ENCODE results near the gene NR5A2. TPM values are rescaled to one million over a fixed set of nuclear protein-coding genes. Genes with fewer than 3 reads are reported as not detected.

Gene NR5A2
- total and polyA plus RNA-seq, 2 donors (not counting 1 experiment from before 2014, with no cell fraction given), result 0.01 TPM; not detected in 1

DNA sequence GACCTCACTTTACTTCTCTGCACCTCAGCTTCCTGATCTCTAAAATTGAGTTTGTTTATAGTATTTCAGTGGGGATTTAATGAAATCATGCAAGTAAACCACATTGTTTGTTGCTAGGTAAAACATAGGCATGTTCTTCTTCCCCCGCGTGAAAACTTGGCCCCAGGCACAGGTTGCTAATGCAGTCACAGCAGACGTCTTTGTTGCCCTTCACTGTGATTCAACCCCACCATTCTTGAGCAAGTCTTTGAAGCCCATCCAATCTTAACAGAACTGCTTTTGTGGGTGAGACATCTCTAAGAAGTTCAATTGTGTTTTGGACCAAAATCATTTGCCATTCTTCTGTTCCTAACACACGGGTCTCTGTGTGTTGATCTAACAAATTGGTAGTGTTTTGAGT, 196.8 kb downstream of the NR5A2 start:
- Histone ChIP-seq H3K9me3 (ENCODE audit: control insufficient read depth, insufficient read depth, low read depth, low read length) (no peaks in the 10 kb centered on the region), H3K4me3 (replicated peaks in 1 of 4; ENCODE audit: control extremely low read depth in 1 of 4, insufficient read depth in 1 of 4, low read depth in 3 of 4, low read length in 4 of 4) (no peak overlapping the region), H3K9ac (ENCODE audit: insufficient read depth, low read length) (no peak overlapping the region), H3K27me3 (ENCODE audit: control insufficient read depth, insufficient read depth, low read length) (no peaks in the 10 kb centered on the region), H4K20me1 (ENCODE audit: control insufficient read depth, extremely low read depth, insufficient read depth, low read length) (no peaks in the 10 kb centered on the region), H2AFZ (ENCODE audit: low read length) (no peak overlapping the region), H3K36me3 (ENCODE audit: control insufficient read depth, insufficient read depth, low read length) (no peaks in the 10 kb centered on the region), H3K79me2 (ENCODE audit: control insufficient read depth, insufficient read depth, low read length) (no peaks in the 10 kb centered on the region), H3K4me1 (ENCODE audit: control insufficient read depth, extremely low read depth, insufficient read depth, low read length) (no peaks in the 10 kb centered on the region), H3K27ac (ENCODE audit: insufficient read depth, low read length) (no peak overlapping the region), H3K4me2 (ENCODE audit: extremely low read depth, insufficient read depth, low read length) (no peak overlapping the region)
- TF ChIP-seq EZH2 (IDR thresholded peaks at IDR 0.05; ENCODE audit: low read length, missing control alignments) (no peak), CTCF (conservative IDR thresholded peaks at IDR 0.05 in 1 of 2, IDR thresholded peaks at IDR 0.05 in 1 of 2; ENCODE audit: low read depth in 1 of 2, low read length in 2 of 2) (no peak)
- DNase-seq (ENCODE audit: low read depth in 2 of 2), result peak in 1 of 2 donors; percentile 96

DNA sequence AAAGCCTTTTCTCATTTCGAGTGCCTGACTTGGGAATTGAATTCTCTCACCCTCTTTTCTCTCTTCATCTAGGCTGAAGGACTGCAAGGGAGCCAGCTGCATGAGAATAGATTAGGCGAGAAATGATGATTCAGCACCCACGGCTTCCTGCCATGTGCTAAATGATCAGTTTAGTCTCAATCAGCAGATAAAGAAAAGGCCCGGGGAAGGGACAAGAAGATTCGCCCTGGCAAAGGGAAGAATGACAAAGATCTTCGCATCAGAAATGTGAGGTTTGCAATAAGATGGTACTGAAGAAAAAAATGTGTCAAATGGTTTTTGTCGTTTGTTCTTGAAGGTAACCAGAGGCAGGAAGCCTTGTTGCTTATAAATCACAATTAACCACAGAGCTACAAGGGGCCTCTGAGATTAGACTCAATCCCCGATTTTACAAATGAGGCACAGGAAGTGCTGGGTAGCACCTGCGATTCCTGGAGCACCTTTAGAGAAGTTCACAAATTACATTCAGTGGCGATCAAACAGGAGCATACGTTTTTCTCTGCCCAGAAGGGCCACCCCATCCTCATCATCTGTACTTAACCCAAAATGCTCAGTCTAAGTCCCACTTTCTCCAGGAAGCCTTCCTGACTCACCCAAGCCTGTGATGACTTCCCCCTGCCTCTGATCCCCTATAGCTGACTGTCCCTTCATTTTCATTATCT, 198.9 kb downstream of the NR5A2 start:
- H3K27ac ChIP-seq (ENCODE audit: insufficient read depth, low read length), result no peak overlapping the region
- peak in 1 of 2 donors; percentile 46 for DNase-seq (ENCODE audit: low read depth in 2 of 2)
- no peaks in the 10 kb centered on the region for H3K36me3 ChIP-seq (ENCODE audit: control insufficient read depth, insufficient read depth, low read length)
- no peaks in the 10 kb centered on the region for H3K9me3 ChIP-seq (ENCODE audit: control insufficient read depth, insufficient read depth, low read depth, low read length)
- H3K27me3 ChIP-seq (ENCODE audit: control insufficient read depth, insufficient read depth, low read length), result no peaks in the 10 kb centered on the region
- no peak overlapping the region for H3K4me2 ChIP-seq (ENCODE audit: extremely low read depth, insufficient read depth, low read length)
- H3K4me1 ChIP-seq (ENCODE audit: control insufficient read depth, extremely low read depth, insufficient read depth, low read length), result no peaks in the 10 kb centered on the region
- TF ChIP-seq EZH2 (IDR thresholded peaks at IDR 0.05; ENCODE audit: low read length, missing control alignments) (no peak), CTCF (conservative IDR thresholded peaks at IDR 0.05 in 1 of 2, IDR thresholded peaks at IDR 0.05 in 1 of 2; ENCODE audit: low read depth in 1 of 2, low read length in 2 of 2) (no peak)
- H4K20me1 ChIP-seq (ENCODE audit: control insufficient read depth, extremely low read depth, insufficient read depth, low read length), result no peaks in the 10 kb centered on the region
- H3K9ac ChIP-seq (ENCODE audit: insufficient read depth, low read length), result no peak overlapping the region
- no peaks in the 10 kb centered on the region for H3K79me2 ChIP-seq (ENCODE audit: control insufficient read depth, insufficient read depth, low read length)
- H3K4me3 ChIP-seq (replicated peaks in 1 of 4; ENCODE audit: control extremely low read depth in 1 of 4, insufficient read depth in 1 of 4, low read depth in 3 of 4, low read length in 4 of 4), result no peak overlapping the region
- peak overlapping the region; percentile 4 for H2AFZ ChIP-seq (ENCODE audit: low read length)

GRCh38 chr1:200226969-200227303, 199.4 kb downstream of the NR5A2 start:
- no peaks in the 10 kb centered on the region for H3K4me1 ChIP-seq (ENCODE audit: control insufficient read depth, extremely low read depth, insufficient read depth, low read length)
- no peaks in the 10 kb centered on the region for H3K9me3 ChIP-seq (ENCODE audit: control insufficient read depth, insufficient read depth, low read depth, low read length)
- H3K4me2 ChIP-seq (ENCODE audit: extremely low read depth, insufficient read depth, low read length), result no peak overlapping the region
- H3K9ac ChIP-seq (ENCODE audit: insufficient read depth, low read length), result no peak overlapping the region
- H3K4me3 ChIP-seq (replicated peaks in 1 of 4; ENCODE audit: control extremely low read depth in 1 of 4, insufficient read depth in 1 of 4, low read depth in 3 of 4, low read length in 4 of 4), result no peak overlapping the region
- no peak for DNase-seq (ENCODE audit: low read depth in 2 of 2)
- TF ChIP-seq EZH2 (IDR thresholded peaks at IDR 0.05; ENCODE audit: low read length, missing control alignments) (no peak), CTCF (conservative IDR thresholded peaks at IDR 0.05 in 1 of 2, IDR thresholded peaks at IDR 0.05 in 1 of 2; ENCODE audit: low read depth in 1 of 2, low read length in 2 of 2) (no peak)
- H3K27me3 ChIP-seq (ENCODE audit: control insufficient read depth, insufficient read depth, low read length), result no peaks in the 10 kb centered on the region
- no peaks in the 10 kb centered on the region for H3K36me3 ChIP-seq (ENCODE audit: control insufficient read depth, insufficient read depth, low read length)
- no peaks in the 10 kb centered on the region for H4K20me1 ChIP-seq (ENCODE audit: control insufficient read depth, extremely low read depth, insufficient read depth, low read length)
- no peaks in the 10 kb centered on the region for H3K79me2 ChIP-seq (ENCODE audit: control insufficient read depth, insufficient read depth, low read length)
- H3K27ac ChIP-seq (ENCODE audit: insufficient read depth, low read length), result no peak overlapping the region
- no peak overlapping the region for H2AFZ ChIP-seq (ENCODE audit: low read length)

Data from fibroblast of lung (primary cell).